Erythroblast (primary cell): ENCODE measurements around the gene SLC2A10.
A peak's percentile ranks its signal among the peaks of the same experiment; 100 is the strongest.

Source experiments
- DNase-seq, 2 experiments: peaks; one replicate each; lab custom pipeline; 2025; lab: John Stamatoyannopoulos, UW
- GATA1 ChIP-seq: IDR thresholded peaks from 2 replicates; pipeline ENCODE4 v1.6.1; 2011; ENCODE audit warnings: low read depth, mild to moderate bottlenecking, control low read depth, low read length, moderate library complexity
- POLR2A ChIP-seq: IDR thresholded peaks from 2 replicates; pipeline ENCODE4 v1.6.1; 2011; ENCODE audit warnings: mild to moderate bottlenecking, low read length

Gene SLC2A10

DNA sequence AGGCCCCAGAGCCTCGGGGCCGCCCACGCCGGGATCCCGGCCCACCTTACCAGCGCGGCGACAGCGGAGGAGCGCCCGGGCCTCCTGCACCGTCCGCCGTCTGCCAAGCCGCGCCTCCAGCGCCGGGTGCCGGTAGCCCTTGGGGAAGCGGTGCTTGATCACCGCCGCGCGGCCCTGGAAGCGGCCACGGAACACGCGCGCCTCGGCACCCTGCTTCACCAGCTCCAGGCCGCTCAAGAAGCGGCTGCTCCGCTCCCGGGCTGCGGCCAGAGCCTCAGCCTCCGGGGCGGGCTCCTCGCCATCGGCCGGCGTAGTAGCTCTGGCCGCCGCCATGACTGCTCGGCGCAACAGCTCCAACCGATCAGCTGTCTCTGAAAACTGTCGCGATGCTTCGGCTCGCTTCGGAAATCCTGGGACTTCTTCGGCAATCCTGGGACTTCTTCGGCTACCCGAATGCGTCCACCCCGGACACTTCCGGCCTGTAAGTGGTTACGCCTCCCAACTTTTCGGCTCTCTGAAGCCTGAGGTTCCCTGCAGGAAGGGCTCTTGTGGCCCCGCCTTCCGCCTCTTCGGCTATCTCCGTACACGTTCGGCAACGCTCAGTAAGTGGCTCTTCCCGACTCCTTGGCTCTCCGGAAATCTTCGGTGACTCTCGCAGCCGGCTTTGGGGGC is 20.2 kb upstream of the SLC2A10 start, which contains the start of gene TP53RK:
TSS of gene TP53RK (minus strand) at position 363 of the 672 bp plus-strand sequence. CDS start at position 333, 30 bp downstream.
- DNase-seq: peak; percentile 98 to 99
- TF ChIP-seq GATA1 (no peak), POLR2A (peak; percentile 91)

DNA sequence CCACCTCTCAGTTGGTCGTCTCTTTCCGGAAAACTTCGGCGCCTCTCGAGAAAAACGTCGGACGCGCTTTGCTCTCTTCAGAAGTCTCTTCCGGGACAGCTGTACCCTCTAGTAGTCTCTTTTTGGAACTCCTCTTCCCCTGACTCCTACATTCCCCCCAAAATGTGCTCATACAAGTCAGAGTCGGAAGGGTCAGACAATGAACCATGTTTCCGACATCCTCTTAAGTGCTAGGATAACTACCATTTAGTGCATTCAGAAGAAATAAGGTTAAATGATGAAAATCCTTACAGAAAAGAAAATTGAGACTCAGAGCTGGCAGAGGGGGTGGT is 19.7 kb upstream of the SLC2A10 start:
- peak; percentile 75 for TF ChIP-seq POLR2A
- no peak for TF ChIP-seq GATA1
- no peak for DNase-seq

DNA sequence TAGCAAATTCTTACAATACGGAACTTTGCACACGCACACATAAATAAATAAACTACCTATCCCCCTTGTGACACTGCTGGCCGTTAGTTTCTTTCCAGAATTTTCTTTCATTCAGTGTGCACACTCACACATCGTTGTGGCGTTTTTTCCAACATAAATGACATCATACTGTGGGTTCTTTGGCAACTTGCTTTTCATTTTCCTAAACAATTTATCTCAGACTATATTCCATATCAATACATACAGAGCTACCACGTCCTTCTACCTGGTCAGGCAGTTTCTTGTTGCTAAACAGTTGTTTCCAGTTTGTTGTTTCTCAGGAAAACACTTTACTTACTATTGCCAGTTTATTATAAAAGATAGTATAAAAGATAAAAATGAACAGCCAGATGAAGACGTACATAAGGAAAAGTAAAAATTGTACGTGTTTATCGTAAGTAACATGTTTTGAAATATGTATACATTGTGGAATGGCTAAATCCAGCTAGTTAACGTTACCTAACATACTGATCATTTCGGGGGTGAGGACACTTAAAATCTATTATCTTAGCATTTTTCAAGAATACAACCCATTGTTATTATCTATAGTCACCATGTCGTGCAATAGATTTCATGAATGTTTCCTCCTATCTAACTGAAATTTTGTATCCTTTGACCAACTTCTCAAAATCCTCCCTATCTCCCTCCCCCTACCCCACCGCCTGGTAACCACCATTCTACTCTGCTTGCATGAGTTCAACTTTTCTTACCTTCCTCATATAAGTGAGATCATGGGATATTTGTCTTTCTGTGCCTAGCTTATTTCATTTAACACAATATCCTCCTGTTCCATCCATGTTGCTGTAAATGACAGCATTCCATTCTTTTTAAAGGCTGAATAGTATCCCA is 19.0 kb upstream of the SLC2A10 start:
- no peak for TF ChIP-seq POLR2A
- TF ChIP-seq GATA1: no peak
- peak; percentile 53 to 55 for DNase-seq

DNA sequence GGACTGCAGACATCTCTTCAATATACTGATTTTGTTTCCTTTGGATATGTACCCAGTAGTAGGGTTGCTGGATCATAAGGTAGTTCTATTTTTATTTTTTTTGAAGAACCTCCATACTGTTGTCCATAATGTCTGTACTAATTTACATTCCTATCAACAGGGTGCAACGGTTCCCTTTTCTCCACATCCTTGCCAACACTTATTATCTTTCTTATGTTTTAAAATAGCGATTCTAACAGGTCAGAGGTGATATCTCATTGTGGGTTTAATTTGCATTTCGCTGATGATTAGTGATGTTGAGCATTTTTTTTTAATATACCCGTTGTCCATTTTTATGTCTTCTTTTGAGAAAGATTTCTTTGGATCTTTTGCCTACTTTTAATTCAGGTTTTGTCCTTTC is 18.3 kb upstream of the SLC2A10 start:
- DNase-seq: peak in 1 of 2 experiments; percentile 18
- TF ChIP-seq GATA1 (no peak), POLR2A (no peak)

DNA sequence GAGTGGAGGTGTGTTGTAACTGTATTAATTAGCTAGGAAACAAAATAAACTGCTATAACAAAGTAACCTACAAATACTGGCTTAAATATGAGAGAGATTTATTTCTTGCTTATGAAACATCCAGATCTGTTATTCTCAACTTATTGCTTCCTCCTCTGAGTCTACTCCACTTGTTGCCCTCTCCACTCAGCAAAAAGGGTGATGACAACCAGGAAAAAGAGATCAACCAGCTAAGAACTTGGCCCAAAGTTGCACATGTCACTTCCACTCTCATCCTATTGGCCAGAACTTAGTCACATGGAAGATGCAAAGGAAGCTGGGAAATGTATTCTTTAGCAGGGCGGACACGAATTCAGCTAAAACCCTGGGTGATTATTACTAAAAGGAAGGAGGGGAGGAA is 15.0 kb upstream of the SLC2A10 start:
- TF ChIP-seq GATA1 (no peak), POLR2A (peak; percentile 60)
- peak; percentile 61 to 69 for DNase-seq

DNA sequence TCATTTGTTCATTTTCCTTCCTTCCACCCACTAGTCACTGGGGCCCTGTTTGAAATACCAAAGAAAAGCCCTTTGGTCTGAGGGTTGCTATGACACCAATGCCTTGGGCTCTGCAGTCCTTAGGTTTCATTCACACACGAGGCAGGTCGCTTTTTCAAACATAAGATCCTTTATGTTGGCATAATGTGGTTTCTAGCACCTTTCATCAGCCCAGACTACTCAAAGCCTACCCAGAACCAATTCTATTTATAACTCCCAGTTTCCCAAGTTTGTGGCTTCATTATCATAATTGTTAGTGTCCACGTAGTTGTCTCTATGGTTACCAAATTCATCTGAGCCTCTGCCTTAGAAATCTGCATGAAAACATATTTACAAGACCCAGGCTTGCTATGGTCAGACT is 13.6 kb upstream of the SLC2A10 start:
- DNase-seq: no peak
- no peak for TF ChIP-seq GATA1
- no peak for TF ChIP-seq POLR2A

DNA sequence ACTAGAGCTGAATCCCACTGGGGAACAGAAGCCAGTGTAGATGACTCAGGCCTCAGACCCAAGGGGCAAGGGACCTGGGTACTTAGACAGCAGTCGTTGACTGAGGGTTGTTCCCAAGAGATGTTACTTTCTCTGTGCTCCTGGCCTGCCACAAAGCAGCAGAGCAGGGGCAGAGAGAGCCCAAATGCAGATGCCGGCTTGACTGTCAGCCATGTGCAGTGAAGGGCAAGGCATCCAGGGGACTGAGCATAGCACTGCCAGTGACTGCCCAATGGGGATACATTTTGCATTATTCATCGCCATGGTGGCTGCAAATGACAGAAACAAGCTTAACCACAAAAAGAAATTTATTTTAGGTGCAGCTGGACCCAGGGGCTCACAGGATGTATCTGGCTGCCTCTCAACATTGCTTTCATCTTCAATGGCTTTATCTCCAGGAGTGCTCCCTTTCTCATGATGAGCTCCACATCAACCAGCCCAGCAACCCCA is 12.6 kb upstream of the SLC2A10 start:
- no peak for DNase-seq
- TF ChIP-seq POLR2A (no peak), GATA1 (no peak)

DNA sequence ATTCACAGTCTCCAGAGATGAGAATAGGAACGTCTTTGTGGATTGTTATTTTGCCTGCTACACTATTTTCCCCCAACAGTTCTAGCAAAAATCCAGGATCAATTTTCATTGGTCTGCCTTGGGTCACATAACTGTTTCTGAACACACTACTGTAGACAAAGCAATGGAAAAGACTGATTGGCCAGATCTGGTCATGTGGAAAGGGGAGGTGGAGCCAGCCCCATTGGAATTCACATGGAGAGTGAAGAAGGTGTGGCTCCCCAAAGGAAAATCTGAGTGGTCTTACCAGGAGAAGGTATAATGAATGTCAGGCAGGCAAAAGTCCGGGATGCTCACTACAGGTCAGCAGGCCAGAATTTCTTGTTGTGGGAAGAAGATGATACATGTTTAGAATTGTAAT is 10.7 kb upstream of the SLC2A10 start:
- no peak for TF ChIP-seq POLR2A
- TF ChIP-seq GATA1: no peak
- DNase-seq: no peak

DNA sequence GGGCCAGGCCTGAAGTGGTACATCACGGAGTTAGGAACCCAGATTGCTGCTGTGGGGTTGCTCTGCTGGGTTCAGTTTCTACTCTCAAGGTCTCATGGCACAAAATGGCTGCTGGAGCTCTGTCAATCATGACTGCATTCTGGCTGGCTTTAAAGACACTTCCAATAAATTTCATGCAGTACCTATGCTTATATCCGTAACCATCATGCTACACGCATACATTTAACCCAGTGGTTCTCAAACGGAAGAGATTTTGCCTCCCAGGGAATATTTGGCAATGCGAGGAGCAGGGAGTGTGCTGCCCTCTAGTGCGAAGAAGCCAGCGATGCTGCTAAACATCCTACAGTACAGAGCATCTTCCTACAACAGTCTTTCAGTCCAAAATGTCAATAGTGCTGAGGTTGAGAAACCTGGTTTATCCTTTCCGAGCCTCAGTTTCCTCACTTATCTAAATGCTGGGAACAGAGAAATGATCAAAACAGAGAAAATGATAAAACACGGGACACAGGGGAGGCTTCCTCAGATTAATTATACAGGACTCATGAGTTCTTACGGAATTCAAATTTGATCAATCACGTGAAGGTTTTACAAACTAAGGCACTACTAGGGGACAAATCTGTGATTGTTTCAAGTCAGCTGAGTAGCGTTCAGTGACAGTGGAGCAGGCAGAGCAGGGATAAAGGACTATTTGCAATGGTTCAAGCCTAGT is 9.6 kb upstream of the SLC2A10 start:
- no peak for TF ChIP-seq GATA1
- TF ChIP-seq POLR2A: no peak
- peak; percentile 23 to 40 for DNase-seq

DNA sequence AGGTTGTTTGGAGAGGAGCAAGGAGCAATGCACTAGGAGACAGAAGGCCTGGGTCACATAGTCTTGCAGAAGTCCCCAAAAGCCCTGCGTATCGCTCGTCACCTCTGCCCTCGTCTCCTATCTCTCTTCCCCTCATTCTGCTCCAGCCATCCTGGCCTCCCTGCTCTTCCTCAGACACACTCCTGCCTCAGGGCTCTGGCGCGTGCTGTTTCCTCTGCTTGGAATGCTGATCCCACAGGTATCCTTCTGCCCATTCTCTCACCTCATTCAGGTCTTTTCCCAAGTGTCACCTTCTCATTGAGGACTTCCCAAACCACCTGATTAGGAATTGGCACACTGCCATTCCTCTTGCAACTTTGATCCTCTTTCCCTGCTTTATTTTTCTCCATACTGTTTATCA is 9.0 kb upstream of the SLC2A10 start:
- DNase-seq: no peak
- TF ChIP-seq POLR2A (no peak), GATA1 (no peak)

DNA sequence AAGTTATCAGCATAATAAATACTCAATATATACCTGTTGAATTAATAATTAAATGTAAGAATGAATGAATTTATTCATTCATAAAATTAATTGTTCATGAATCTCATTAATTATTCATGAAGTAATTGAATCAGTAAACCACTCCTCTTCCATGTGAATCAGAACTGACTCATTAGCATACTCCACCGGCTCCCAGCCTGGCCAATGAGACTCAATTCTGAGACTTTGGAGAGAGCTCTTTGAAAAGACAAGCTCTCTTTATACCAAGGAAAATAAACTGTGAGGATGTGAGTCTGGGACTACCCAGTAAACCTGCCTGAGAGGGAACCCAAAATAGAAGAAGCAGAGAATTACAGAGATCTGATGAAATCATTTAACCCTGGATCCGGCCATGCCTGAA is 8.4 kb upstream of the SLC2A10 start:
- DNase-seq: no peak
- TF ChIP-seq GATA1 (no peak), POLR2A (no peak)

DNA sequence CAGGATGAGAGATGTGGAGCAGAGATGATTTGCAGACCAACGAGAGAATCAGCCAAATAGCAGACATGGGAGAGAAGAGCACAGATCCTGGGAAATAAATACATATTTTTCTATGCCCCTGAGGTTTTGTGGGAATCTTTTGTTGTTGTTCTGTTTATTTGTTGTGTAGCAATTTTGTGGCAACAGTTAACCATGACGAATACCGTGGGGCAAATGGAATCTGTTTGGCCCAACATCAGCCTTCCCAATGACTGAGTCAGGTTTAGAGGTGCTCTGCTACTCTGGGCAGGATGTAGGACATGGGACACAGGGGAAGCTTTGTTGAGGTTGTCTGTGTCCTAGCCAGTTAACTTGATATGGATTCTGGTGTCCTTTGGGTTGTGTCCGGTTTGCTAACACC is 7.9 kb upstream of the SLC2A10 start:
- no peak for DNase-seq
- TF ChIP-seq POLR2A: no peak
- TF ChIP-seq GATA1: no peak

DNA sequence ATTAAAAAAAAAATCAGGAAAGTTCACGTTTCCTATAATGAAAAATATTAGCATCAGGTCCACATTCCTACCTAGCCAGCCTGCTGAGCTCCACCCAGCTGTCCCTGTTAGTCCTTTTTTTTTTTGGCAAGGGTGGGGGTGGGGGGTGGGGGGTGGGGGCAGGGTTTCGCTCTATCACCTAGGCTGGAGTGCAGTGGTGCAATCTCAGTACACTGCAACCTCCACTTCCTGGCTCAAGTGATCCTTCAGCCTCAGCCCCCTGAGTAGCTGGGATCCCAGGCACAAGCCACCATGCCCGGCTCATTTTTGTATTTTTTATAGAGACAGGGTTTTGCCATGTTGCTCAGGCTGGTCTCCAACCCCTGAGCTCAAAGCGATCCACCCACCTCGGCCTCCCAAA is 7.5 kb upstream of the SLC2A10 start:
- no peak for DNase-seq
- TF ChIP-seq GATA1: no peak
- TF ChIP-seq POLR2A: no peak

DNA sequence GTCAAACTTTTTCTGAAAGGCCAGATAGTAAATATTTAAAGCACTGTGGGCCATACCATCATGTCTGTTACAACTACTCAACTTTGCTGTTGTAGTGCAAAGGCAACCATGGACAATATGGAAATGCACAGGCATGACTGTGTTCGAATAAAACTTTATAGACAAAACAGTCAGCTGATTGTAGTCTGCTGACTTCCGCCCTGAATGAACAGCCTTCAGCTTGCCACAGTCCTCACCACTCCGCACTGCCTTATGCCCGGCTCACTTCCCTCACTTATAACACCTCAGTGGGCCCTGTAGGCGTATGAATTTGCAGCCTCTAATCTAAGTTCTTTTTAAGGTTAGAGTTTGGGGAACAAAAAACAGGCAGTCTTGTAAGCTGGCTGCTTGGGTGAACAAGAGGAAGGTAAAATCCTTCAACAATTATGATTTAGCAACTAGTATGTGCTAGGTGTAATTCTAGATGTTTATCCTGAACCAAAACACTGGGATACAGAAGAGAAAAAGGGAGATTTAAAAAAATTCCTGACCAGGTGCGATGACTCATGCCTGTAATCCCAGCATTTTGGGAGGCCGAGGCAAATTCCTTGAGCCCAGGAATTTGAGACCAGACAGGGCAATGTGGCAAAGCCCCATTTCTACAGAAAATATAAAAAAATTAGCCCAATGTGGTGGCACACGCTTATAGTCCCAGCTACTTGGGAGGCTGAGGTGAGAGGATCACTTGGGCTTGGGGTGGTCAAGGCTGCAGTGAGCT is 6.8 kb upstream of the SLC2A10 start:
- TF ChIP-seq GATA1: no peak
- TF ChIP-seq POLR2A: no peak
- DNase-seq: no peak
